Measurements from ENCODE around the gene PLXNC1.

The PLXNC1 gene

DNA sequence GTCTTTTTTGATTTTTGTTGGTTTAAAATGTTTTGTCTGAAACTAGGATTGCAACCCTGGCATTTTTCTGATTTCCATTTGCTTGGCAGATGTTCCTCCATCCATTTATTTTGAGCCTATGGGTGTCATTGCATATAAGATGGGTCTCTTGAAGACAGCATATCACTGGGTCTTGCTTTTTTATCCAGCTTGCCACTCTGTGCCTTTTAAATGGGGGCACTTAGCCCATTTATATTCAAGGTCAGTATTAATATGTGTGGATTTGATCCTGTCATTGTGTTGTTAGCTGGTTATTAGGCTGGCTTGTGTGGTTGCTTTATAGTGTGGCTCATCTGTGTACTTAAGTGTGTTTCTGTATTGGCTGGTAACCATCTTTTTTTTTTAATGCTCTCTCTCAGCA is 171.7 kb downstream of the PLXNC1 start:
- no peaks in the 10 kb centered on the region for H3K36me3 ChIP-seq (ENCODE audit: control insufficient read depth, insufficient read depth, low read length)
- no peak for DNase-seq
- no peak overlapping the region for H3K27ac ChIP-seq (ENCODE audit: insufficient read depth, low read length, poor library complexity, severe bottlenecking)
- H3K9me3 ChIP-seq (ENCODE audit: control insufficient read depth, low read length), result peaks cover 10% of the 10 kb centered on the region
- H3K4me3 ChIP-seq (ENCODE audit: insufficient read depth, low read depth, low read length, poor library complexity, severe bottlenecking), result no peak overlapping the region
- no peaks in the 10 kb centered on the region for H3K27me3 ChIP-seq (replicated peaks; ENCODE audit: control insufficient read depth, insufficient read depth, low read length, poor library complexity, severe bottlenecking)
- H3K4me1 ChIP-seq (ENCODE audit: control insufficient read depth, insufficient read depth, low read length, poor library complexity, severe bottlenecking), result no peaks in the 10 kb centered on the region

DNA sequence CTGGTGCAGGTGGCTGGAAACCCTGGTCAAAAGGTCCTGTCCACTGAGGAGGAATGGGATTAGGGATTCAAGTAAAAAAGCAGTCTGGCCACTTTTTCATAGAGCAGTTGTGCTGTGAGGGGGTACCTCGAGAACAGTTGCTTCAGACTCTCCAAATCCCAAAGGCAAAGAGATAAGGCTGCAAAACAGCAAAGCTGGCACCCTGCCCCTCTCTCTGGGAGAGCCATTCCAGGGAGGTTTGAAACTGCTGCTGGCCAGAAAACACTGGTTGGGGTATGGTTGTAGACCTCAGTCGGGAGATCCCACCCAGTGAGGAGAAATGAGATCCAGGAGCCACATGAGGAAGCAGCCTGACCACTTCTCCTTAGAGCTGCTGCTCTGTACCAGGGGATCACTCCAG is 174.0 kb downstream of the PLXNC1 start:
- Histone ChIP-seq H3K27me3 (replicated peaks; ENCODE audit: control insufficient read depth, insufficient read depth, low read length, poor library complexity, severe bottlenecking) (no peaks in the 10 kb centered on the region), H3K27ac (ENCODE audit: insufficient read depth, low read length, poor library complexity, severe bottlenecking) (no peak overlapping the region), H3K9me3 (ENCODE audit: control insufficient read depth, low read length) (peaks cover 10% of the 10 kb centered on the region), H3K4me1 (ENCODE audit: control insufficient read depth, insufficient read depth, low read length, poor library complexity, severe bottlenecking) (no peaks in the 10 kb centered on the region), H3K4me3 (ENCODE audit: insufficient read depth, low read depth, low read length, poor library complexity, severe bottlenecking) (no peak overlapping the region), H3K36me3 (ENCODE audit: control insufficient read depth, insufficient read depth, low read length) (no peaks in the 10 kb centered on the region)
- no peak for DNase-seq

DNA sequence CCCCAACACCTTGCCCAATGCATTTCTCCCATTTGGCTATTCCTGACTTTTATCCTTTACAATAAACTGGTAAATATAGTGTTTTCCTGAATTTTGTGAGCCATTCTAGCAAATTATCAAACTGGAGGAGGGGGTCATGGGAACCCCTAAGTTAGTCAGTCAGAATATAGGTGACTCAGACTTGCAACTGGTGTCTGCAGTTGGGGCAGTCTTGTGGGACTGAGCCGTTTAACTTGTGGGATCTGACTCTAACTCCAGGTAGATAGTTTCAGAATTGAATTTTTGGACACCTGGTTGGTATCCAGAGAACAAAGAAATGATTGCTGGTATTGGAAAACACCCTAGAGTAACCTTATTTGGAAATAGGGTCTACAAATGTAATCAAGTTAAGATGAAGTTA is 177.9 kb downstream of the PLXNC1 start:
- H3K36me3 ChIP-seq (ENCODE audit: control insufficient read depth, insufficient read depth, low read length), result no peaks in the 10 kb centered on the region
- H3K9me3 ChIP-seq (ENCODE audit: control insufficient read depth, low read length), result no peaks in the 10 kb centered on the region
- no peaks in the 10 kb centered on the region for H3K4me1 ChIP-seq (ENCODE audit: control insufficient read depth, insufficient read depth, low read length, poor library complexity, severe bottlenecking)
- no peaks in the 10 kb centered on the region for H3K27me3 ChIP-seq (replicated peaks; ENCODE audit: control insufficient read depth, insufficient read depth, low read length, poor library complexity, severe bottlenecking)
- H3K4me3 ChIP-seq (ENCODE audit: insufficient read depth, low read depth, low read length, poor library complexity, severe bottlenecking), result no peak overlapping the region
- no peak for DNase-seq
- H3K27ac ChIP-seq (ENCODE audit: insufficient read depth, low read length, poor library complexity, severe bottlenecking), result no peak overlapping the region

DNA sequence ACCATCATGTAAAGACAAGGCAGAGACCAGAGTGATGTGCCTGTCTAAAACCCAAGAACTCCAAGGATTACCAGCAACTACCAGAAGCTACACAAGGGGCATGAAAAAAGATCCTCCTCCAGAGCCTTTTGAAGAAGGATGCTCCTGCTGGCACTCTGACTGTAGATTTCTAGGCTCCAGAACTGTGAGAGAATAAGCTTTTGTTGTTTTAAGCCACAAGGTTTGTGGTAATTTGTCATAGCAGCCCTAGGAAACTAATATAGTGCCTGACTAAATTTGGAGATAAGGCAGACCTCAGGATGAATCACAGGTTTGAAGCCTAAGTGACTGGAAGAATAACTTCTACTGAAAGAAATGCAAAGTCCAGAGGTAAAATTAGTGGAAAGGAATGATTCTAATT is 178.3 kb downstream of the PLXNC1 start:
- no peak for DNase-seq
- H3K27ac ChIP-seq (ENCODE audit: insufficient read depth, low read length, poor library complexity, severe bottlenecking), result no peak overlapping the region
- no peak overlapping the region for H3K4me3 ChIP-seq (ENCODE audit: insufficient read depth, low read depth, low read length, poor library complexity, severe bottlenecking)
- H3K9me3 ChIP-seq (ENCODE audit: control insufficient read depth, low read length), result no peaks in the 10 kb centered on the region
- no peaks in the 10 kb centered on the region for H3K4me1 ChIP-seq (ENCODE audit: control insufficient read depth, insufficient read depth, low read length, poor library complexity, severe bottlenecking)
- H3K27me3 ChIP-seq (replicated peaks; ENCODE audit: control insufficient read depth, insufficient read depth, low read length, poor library complexity, severe bottlenecking), result no peaks in the 10 kb centered on the region
- H3K36me3 ChIP-seq (ENCODE audit: control insufficient read depth, insufficient read depth, low read length), result no peaks in the 10 kb centered on the region

GRCh38 chr12:94327809-94328208 is 179.4 kb downstream of the PLXNC1 start:
- no peaks in the 10 kb centered on the region for H3K36me3 ChIP-seq (ENCODE audit: control insufficient read depth, insufficient read depth, low read length)
- no peak overlapping the region for H3K27ac ChIP-seq (ENCODE audit: insufficient read depth, low read length, poor library complexity, severe bottlenecking)
- no peaks in the 10 kb centered on the region for H3K4me1 ChIP-seq (ENCODE audit: control insufficient read depth, insufficient read depth, low read length, poor library complexity, severe bottlenecking)
- no peaks in the 10 kb centered on the region for H3K27me3 ChIP-seq (replicated peaks; ENCODE audit: control insufficient read depth, insufficient read depth, low read length, poor library complexity, severe bottlenecking)
- H3K9me3 ChIP-seq (ENCODE audit: control insufficient read depth, low read length), result no peaks in the 10 kb centered on the region
- no peak overlapping the region for H3K4me3 ChIP-seq (ENCODE audit: insufficient read depth, low read depth, low read length, poor library complexity, severe bottlenecking)
- no peak for DNase-seq

- H3K27ac ChIP-seq (ENCODE audit: insufficient read depth, low read length, poor library complexity, severe bottlenecking), result no peak overlapping the region
- H3K36me3 ChIP-seq (ENCODE audit: control insufficient read depth, insufficient read depth, low read length), result no peaks in the 10 kb centered on the region
- H3K27me3 ChIP-seq (replicated peaks; ENCODE audit: control insufficient read depth, insufficient read depth, low read length, poor library complexity, severe bottlenecking), result no peaks in the 10 kb centered on the region
- no peak for DNase-seq
- H3K4me1 ChIP-seq (ENCODE audit: control insufficient read depth, insufficient read depth, low read length, poor library complexity, severe bottlenecking), result no peaks in the 10 kb centered on the region
- no peaks in the 10 kb centered on the region for H3K9me3 ChIP-seq (ENCODE audit: control insufficient read depth, low read length)
- no peak overlapping the region for H3K4me3 ChIP-seq (ENCODE audit: insufficient read depth, low read depth, low read length, poor library complexity, severe bottlenecking)
These were observed 181.0 kb downstream of the PLXNC1 start for GRCh38 chr12:94329366-94329765.

DNA sequence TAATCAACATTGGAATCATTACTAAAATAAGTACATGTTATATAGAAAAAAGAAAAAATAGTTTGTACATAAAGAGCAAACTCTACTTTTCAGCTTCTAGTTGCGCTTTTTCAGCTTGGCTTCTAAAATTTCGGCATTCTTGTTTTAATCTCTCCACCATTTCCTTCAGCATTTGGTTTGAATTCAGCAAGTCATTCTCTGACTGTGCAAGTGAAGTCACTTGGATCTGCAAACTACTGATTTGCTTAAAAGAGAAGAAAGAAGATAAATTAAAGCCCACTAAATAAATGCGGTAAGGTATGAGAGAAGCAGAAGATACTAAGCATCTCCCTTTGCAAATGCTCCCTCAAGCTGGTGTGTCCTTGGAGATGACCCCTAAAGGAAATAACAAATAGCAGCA is 185.0 kb downstream of the PLXNC1 start:
- no peaks in the 10 kb centered on the region for H3K9me3 ChIP-seq (ENCODE audit: control insufficient read depth, low read length)
- H3K4me3 ChIP-seq (ENCODE audit: insufficient read depth, low read depth, low read length, poor library complexity, severe bottlenecking), result no peak overlapping the region
- H3K27ac ChIP-seq (ENCODE audit: insufficient read depth, low read length, poor library complexity, severe bottlenecking), result no peak overlapping the region
- H3K27me3 ChIP-seq (replicated peaks; ENCODE audit: control insufficient read depth, insufficient read depth, low read length, poor library complexity, severe bottlenecking), result no peaks in the 10 kb centered on the region
- no peaks in the 10 kb centered on the region for H3K4me1 ChIP-seq (ENCODE audit: control insufficient read depth, insufficient read depth, low read length, poor library complexity, severe bottlenecking)
- no peaks in the 10 kb centered on the region for H3K36me3 ChIP-seq (ENCODE audit: control insufficient read depth, insufficient read depth, low read length)
- no peak for DNase-seq

DNA sequence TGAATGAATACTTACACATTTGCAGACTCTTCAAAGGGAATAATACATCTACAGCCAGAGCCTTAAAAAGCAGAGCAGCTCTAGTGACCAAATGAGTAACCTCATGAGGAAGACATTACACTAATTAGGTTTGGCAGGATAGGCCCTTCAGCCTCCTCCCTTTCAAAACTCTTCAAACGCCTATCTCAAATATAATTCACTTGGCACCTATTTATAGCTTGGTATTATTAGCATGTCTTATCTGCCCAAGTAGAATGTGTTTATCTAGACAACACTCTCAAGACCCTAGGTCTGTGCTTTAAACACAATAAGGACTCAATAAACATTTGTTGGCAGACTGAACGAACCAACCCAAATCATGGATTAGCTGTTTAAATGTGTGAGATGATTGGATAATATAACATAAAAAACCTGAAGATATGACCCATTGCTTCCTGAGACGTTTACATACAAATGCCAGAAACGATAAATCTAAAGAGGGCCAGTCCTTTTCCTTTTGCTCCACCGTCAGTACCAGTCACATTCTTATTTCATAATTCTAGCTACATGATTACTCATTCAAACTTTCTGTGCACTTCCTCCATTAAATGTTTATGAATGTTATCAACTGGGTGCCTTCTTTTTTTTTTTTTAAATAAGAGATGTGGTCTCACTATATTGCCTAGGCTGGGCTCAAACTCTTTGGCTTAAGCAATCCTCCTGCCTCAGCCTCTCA is 188.0 kb downstream of the PLXNC1 start:
- H3K9me3 ChIP-seq (ENCODE audit: control insufficient read depth, low read length), result no peaks in the 10 kb centered on the region
- no peaks in the 10 kb centered on the region for H3K27me3 ChIP-seq (replicated peaks; ENCODE audit: control insufficient read depth, insufficient read depth, low read length, poor library complexity, severe bottlenecking)
- H3K27ac ChIP-seq (ENCODE audit: insufficient read depth, low read length, poor library complexity, severe bottlenecking), result no peak overlapping the region
- no peak for DNase-seq
- H3K4me3 ChIP-seq (ENCODE audit: insufficient read depth, low read depth, low read length, poor library complexity, severe bottlenecking), result no peak overlapping the region
- no peaks in the 10 kb centered on the region for H3K4me1 ChIP-seq (ENCODE audit: control insufficient read depth, insufficient read depth, low read length, poor library complexity, severe bottlenecking)
- H3K36me3 ChIP-seq (ENCODE audit: control insufficient read depth, insufficient read depth, low read length), result no peaks in the 10 kb centered on the region

DNA sequence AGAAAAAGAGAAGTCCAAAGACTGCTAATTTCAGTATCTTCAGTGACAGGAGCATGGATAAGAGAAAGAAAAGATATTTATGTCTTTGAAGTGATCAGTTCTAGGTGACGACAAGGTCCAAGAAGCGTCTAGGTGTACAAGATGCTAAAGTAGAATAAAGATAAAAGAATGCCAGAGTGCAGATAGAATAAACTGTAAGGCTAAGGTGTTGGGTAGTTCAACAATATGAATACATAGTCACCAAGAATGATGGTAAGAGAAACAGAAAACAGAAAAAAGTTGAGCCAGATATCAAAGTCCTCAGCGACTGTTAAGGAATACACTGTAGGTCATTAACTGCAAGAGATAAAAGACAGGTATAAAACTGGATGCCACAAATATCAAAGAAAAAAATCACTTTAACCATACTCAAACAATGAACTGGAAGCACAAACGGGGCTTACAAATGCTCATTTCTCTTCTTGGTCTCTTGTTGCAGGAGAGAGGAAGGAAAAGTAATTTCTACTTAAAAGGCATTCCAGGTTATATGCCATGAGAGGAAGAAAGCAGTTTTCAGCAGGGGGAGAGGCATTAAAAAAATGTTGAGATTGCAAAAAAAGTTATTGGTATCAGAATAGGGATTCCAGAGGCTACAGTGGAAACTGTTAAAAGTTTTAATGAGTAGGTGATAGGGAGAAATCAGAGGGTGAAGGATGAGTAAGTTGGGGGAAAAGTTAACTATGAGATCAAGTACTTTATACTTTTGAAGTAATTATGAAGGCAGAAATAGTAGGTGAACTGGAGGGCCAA is 189.8 kb downstream of the PLXNC1 start:
- no peak for DNase-seq
- H3K4me1 ChIP-seq (ENCODE audit: control insufficient read depth, insufficient read depth, low read length, poor library complexity, severe bottlenecking), result no peaks in the 10 kb centered on the region
- no peak overlapping the region for H3K4me3 ChIP-seq (ENCODE audit: insufficient read depth, low read depth, low read length, poor library complexity, severe bottlenecking)
- H3K9me3 ChIP-seq (ENCODE audit: control insufficient read depth, low read length), result no peaks in the 10 kb centered on the region
- no peaks in the 10 kb centered on the region for H3K27me3 ChIP-seq (replicated peaks; ENCODE audit: control insufficient read depth, insufficient read depth, low read length, poor library complexity, severe bottlenecking)
- H3K36me3 ChIP-seq (ENCODE audit: control insufficient read depth, insufficient read depth, low read length), result no peaks in the 10 kb centered on the region
- H3K27ac ChIP-seq (ENCODE audit: insufficient read depth, low read length, poor library complexity, severe bottlenecking), result no peak overlapping the region

DNA sequence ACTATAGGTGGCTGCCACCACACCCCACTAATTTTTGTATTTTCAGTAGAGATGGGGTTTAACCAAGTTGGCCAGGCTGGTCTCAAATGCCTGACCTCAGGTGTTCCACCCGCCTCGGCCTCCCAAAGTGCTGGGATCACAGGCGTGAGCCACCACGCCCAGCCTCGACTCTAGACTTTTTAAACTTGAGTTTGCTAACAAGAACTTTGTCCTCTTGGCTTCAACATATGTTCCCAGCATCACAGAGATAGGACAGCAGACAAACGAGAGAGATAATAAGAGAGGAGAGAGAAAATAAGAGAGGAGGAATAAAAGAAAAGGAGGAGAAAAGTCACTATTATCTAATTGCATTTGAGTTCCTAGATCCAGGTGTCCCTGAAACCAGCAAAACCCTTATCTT is 192.2 kb downstream of the PLXNC1 start:
- H3K27me3 ChIP-seq (replicated peaks; ENCODE audit: control insufficient read depth, insufficient read depth, low read length, poor library complexity, severe bottlenecking), result no peaks in the 10 kb centered on the region
- H3K9me3 ChIP-seq (ENCODE audit: control insufficient read depth, low read length), result no peaks in the 10 kb centered on the region
- H3K4me3 ChIP-seq (ENCODE audit: insufficient read depth, low read depth, low read length, poor library complexity, severe bottlenecking), result no peak overlapping the region
- H3K27ac ChIP-seq (ENCODE audit: insufficient read depth, low read length, poor library complexity, severe bottlenecking), result no peak overlapping the region
- no peak for DNase-seq
- H3K4me1 ChIP-seq (ENCODE audit: control insufficient read depth, insufficient read depth, low read length, poor library complexity, severe bottlenecking), result no peaks in the 10 kb centered on the region
- H3K36me3 ChIP-seq (ENCODE audit: control insufficient read depth, insufficient read depth, low read length), result no peaks in the 10 kb centered on the region
